GM10847 (cell line): ENCODE data around the gene LEKR1.

ENCODE experiments used
- POLR2A ChIP-seq: IDR thresholded peaks from 2 replicates; pipeline ENCODE4 v1.6.1; 2011; ENCODE audit not compliant: insufficient read length; ENCODE audit errors: extremely low read depth

LEKR1 gene

GRCh38 chr3:156847752-156848448 lies 21.7 kb downstream of the LEKR1 start:
- no peak for TF ChIP-seq POLR2A

DNA sequence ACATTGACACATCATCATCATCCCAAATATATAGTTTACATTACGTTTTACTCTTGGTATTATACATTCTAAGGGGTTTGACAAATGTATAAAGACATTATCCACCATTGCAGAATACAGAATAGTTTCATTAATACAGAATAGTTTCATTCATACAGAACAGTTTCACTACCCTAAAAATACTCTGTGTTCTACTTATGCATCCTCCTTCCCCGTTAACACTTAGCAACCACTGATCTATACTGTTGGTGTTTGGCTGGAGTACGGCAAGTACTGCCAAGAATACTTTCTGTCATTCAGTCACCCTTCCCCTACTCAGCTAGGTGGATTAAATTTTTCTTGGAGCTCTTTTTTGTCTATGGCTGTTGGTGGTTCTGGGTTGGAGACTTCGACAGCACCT lies 33.4 kb downstream of the LEKR1 start:
- no peak for TF ChIP-seq POLR2A

DNA sequence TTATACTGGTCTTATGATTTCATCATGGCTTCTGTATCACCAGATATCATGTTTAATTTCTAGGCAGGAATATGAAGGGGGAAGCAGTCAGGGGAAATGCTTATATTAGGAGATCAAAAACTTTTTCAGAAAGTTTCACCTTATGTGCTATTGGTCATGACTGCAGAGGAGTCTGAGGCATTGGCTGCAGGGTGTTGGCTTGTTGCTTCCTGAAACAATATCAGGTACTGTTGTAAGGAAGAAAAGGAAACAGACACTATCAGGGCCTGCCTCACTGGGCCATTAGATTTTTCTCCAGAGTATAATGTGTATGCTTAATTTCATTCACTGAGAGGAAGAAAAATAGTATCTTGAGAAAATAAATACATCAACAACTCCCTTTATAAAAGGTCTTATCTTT lies 34.7 kb downstream of the LEKR1 start:
- no peak for TF ChIP-seq POLR2A

GRCh38 chr3:156862338-156862737 lies 36.2 kb downstream of the LEKR1 start:
- no peak for TF ChIP-seq POLR2A

GRCh38 chr3:156865732-156866131 lies 39.6 kb downstream of the LEKR1 start:
- TF ChIP-seq POLR2A: no peak

DNA sequence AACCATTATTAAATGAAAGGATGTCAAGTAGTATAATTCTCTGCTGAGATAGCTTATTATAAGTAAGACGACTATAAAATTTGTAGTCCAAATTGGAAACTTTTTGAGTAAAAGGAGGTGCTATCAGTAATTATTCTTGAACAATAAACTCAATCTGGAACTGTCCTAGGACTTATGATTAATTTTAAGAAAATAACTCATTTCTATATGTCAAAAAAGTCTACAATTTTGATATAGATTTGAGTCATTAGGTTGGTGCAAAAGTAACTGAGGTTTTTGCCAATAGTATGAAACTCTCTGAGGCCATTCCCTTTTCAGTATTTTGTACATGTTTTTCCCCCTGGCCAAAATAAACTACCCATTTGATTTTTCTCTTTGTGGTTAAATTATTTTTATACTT lies 41.0 kb downstream of the LEKR1 start:
- no peak for TF ChIP-seq POLR2A

DNA sequence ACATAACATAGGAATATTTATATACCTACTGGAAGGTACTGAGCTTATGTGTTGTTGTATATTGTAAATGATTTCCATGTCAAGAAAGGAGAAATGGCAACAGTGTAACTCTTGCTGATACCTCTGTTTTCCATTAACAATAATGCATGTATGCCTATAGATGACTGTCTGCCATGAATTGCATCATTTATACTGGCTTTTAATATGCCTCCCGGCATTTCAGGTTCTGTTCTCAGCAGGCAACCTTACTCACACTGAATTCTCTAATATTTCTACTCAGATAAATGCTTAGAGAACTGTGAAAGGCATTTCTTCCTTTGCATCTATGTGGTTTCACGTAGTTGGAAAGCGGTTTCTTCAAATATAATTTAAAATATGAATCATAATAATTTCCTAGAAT lies 41.8 kb downstream of the LEKR1 start:
- no peak for TF ChIP-seq POLR2A

DNA sequence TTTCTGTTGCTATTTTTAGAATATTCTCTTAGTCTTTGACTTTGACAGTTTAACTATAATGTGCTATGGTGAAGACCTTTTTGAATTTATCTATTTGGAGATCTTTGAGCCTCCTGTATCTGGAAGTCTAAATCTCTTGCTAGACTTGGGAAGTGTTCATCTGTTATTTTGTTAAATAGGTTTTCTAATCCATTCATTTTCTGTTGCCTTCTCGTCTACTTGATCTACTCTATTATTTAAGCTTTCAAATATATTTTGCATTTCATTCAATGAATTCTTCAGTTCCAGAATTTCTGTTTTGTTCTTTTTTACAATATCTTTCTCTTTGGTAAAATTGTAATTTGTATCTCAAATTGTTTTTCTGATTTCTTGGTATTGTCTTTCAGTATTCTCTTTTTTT lies 47.8 kb downstream of the LEKR1 start:
- TF ChIP-seq POLR2A: no peak

DNA sequence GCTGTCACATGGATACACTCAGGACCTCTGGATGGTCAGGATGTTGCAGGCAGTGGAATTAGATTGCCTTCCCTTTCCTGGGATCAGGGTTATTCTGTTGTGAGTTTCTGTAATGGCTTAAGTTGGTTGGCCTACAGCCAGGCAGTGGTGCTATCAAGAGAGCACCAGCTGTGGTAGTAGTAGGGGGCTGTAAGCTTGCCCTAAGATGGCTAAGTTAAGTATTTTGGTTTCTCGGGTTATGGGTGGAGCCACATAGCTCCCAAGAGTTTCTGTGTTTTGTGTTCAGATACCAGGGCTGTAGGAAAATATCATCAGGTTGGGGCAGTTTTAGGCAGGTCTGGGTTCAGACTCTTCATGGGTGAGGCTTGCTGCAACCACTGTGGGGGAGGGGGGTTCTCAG lies 59.6 kb downstream of the LEKR1 start:
- TF ChIP-seq POLR2A: no peak

DNA sequence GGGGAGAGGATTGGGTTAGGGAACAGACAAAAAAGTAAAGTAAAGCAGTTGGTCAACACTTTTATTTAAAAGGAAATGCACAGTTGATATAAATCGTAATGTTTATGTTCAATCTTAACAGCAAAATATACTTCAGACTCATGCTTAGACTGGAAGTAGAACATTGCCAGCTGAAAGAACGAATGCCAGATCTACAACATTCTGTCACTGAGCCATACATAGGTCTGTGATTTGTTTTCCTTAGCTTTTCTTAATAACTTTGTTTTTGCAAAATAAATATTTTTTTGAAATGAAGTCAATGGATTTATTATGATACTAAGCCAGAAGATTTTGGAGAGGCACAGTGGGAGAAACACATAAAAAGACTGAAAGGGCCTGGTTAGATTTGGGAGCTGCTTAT lies 62.0 kb downstream of the LEKR1 start:
- TF ChIP-seq POLR2A: no peak

DNA sequence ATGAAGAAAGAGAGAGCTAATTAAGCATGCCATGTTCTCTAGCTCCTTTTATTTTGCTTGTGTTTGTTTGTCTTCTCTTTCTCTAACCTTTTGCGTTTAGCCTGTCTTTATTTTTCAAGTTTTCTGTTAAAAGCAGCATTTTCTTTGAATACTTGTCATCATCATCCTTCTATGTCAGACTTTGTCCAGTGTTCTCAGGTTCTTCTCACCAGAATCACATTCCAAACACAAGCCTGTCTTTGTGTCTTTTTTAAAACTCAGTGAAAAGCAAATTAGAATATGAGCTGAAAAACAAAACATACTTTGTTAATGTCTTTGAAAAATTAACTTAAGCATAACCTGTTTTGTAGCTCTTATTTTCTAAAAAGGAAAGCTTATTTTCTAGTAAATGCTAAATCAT lies 62.4 kb downstream of the LEKR1 start:
- no peak for TF ChIP-seq POLR2A

DNA sequence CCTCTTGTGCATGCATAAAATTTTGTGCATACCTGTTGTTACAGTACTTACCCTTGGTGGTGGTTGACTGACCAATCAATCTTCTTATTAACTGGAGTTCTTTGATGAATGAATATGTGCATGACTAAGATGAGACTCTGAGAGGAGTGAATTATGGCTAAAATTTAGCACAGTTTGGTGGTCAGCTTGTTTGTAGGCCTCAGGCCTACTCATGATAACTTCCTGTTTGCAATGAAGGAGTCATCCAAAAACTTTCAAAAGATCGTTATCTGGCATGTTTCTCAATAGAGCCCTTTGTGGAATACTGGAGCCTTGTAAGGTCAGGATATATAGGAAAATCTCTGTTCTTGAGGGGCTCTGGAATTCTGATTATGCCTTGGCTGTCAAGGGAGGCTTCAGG lies 66.5 kb downstream of the LEKR1 start:
- TF ChIP-seq POLR2A: no peak

DNA sequence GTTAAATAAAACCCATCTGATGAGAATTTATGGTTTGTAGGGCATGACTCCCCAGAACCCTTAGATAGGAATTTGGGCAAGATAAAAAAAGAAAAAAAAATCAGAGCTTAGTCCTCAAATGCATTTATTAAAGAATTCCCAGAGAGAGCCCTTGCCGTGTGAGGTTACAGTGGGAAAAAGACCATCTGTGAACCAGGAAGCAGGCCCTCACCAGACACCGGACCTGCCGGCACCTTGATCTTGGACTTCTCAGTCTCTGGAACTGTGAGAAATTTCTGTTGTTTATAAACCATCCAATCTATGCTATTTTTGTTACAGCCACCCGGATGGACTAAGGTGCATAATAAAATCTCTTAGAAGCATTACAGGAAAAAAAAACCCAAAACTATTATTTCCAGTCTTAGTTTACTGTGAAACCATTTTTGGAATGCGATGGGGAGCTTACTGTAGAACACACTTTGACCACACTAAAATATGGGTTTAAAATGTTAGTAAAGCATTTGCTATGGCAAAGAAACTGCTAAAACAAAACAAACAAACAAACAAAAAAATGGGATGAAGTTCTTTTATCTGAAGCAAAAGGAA lies 72.2 kb downstream of the LEKR1 start:
- TF ChIP-seq POLR2A: no peak

- TF ChIP-seq POLR2A: no peak
These were observed 73.8 kb downstream of the LEKR1 start for GRCh38 chr3:156899951-156900350.

DNA sequence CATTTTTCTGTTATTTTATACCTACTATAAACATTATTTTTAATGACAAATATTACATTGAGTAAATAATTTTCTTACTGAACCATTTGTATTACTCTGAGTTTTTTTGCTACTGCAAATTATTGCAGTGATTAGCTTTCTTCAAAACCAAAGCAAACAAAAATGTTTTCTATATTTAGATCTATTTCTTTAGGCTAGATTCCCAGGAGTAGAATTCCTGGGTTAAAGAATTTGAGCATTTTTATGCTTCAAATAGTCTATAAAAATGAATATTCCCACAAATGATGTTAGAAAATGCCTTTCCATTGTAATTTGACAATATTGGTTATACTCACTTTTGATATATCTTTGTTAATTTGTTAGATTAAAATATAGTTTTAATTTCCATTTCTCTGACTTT lies 76.8 kb downstream of the LEKR1 start:
- TF ChIP-seq POLR2A: no peak

- TF ChIP-seq POLR2A: no peak
These were observed 80.1 kb downstream of the LEKR1 start for GRCh38 chr3:156906275-156906674.

DNA sequence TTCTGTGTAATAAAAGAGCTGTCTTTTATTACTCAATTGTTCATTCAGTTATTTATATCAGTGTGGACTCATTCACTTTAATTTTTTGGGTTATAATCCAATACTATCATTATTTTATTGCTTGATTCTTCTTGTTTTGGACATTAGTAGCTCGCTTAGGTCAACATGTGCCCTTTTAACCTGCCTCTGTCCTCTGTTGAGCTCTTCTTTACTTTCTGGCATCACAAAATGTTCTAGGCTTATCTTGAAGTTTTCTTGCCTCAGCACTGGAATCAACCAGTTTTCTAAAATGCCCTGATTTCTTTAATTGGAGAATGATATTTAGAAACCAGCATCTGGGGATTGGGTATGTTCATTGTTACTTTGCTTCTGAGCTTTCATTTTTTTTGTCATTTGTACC lies 82.2 kb downstream of the LEKR1 start:
- no peak for TF ChIP-seq POLR2A
